Loucy (cell line): ENCODE measurements around the gene DRC7.

Experiments
- CTCF ChIP-seq: fragments of 200-600 bp; sonication (generic); conservative IDR thresholded peaks from 2 replicates; pipeline ENCODE4 v1.5.1; 2014; ENCODE audit warnings: mild to moderate bottlenecking, antibody characterized with exemption, low read length
- EZH2phosphoT487 ChIP-seq: fragments of 200-600 bp; IDR thresholded peaks from 2 replicates; pipeline ENCODE4 v1.6.1; 2018; ENCODE audit warnings: antibody characterized with exemption, mild to moderate bottlenecking, moderate library complexity, borderline replicate concordance

DNA sequence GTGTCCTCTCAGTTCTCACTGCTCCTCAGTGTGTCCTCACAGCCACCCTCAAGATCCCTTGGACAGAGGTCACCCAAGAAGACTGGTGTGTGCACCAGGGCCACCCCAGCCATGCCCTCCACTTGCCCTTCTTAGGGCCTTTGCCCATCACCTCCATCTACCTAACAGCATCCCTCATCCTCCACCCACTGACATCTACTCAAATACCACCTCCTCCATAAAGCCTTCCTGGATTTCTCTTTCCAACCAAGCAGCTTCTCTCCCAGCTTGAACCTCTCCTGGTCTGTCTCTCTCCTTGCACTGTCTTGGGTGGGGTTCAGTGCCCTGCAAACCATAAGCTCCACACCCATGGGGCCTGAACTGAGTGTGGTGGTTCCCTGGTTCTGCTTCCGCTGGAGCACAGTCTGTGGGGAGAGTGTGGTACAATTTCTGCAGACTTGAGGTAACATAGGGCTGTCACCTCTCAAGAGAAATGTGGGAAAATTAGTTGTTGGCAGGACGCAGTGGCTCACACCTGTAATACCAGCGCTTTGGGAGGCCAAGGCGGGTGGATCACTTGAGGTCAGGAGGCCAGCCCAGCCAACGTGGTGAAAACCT is 55.3 kb downstream of the DRC7 start:
- TF ChIP-seq CTCF (no peak), EZH2phosphoT487 (no peak)
